H1 (cell line): ENCODE results near the gene ARHGAP1. TPM values are rescaled to one million over a fixed set of nuclear protein-coding genes. Genes with fewer than 3 reads are reported as not detected.
"Not testable (repeated sequence)": the region's sequence is repeated elsewhere in the genome, so short reads cannot be mapped to it uniquely, and the experiment has no call there.

Experiments used
- CTCF ChIA-PET: fragments of 300-600 bp; sonication (Branson Sonifier 250); formaldehyde crosslinking; loops from one replicate; lab custom pipeline; 2021; ENCODE audit not compliant: partially characterized antibody; lab: Charles Lee
- POLR2A ChIA-PET: fragments of 300-600 bp; sonication (Branson Sonifier 250); formaldehyde crosslinking; loops from one replicate; lab custom pipeline; 2021; ENCODE audit warnings: inconsistent platforms; ENCODE audit not compliant: partially characterized antibody; lab: Charles Lee
- DNase-seq, 2 experiments: peaks; one replicate each; pipeline versions ENCODE4 v3.0.0 to v3.0.0-alpha.2; 2010 to 2022; ENCODE audit warnings: low spot score in 2 of 2, low read depth in 1 of 2, mixed read lengths in 1 of 2
- FAIRE-seq: peaks from 2 replicates; lab custom pipeline; 2011; peaks lifted over from hg19 to GRCh38; lab: Jason Lieb, UNC
- H2AFZ ChIP-seq: 2 replicates; pipeline ENCODE4 v1.8.1; 2012; ENCODE audit warnings: low read length, inconsistent platforms
- H2AK5ac ChIP-seq: 2 replicates; pipeline ENCODE4 v1.6.1; 2013; ENCODE audit warnings: low read depth, low read length
- H2BK120ac ChIP-seq: replicated peaks from 2 replicates; pipeline ENCODE3; 2013; ENCODE audit warnings: low read depth, low read length, inconsistent platforms
- H2BK12ac ChIP-seq: 2 replicates; pipeline ENCODE4 v1.6.1; 2013; ENCODE audit warnings: low read depth, low read length
- H2BK15ac ChIP-seq: 2 replicates; pipeline ENCODE4 v1.6.1; 2013; ENCODE audit warnings: low read length
- H2BK20ac ChIP-seq: 2 replicates; pipeline ENCODE4 v1.6.1; 2013; ENCODE audit warnings: low read length
- H2BK5ac ChIP-seq: 2 replicates; pipeline ENCODE4 v1.6.1; 2013; ENCODE audit warnings: low read depth, low read length
- H3K14ac ChIP-seq: 2 replicates; pipeline ENCODE4 v1.6.1; 2013; ENCODE audit warnings: inconsistent platforms; ENCODE audit not compliant: insufficient read length
- H3K18ac ChIP-seq: 2 replicates; pipeline ENCODE4 v1.6.1; 2013; ENCODE audit warnings: low read length; ENCODE audit errors: extremely low read depth
- H3K23ac ChIP-seq: 2 replicates; pipeline ENCODE4 v1.6.1; 2013; ENCODE audit warnings: inconsistent platforms; ENCODE audit not compliant: insufficient read length
- H3K23me2 ChIP-seq: 2 replicates; pipeline ENCODE4 v1.6.1; 2013; ENCODE audit warnings: low read depth, low read length
- H3K27ac ChIP-seq: 2 replicates; pipeline ENCODE4 v1.6.1; 2011; ENCODE audit warnings: low read depth, low read length, inconsistent platforms
- H3K27me3 ChIP-seq, 4 experiments: replicated peaks in 1 of 4; 1 replicate in 1 of 4; 2 replicates in 3 of 4; pipeline versions ENCODE4 v1.6.1 to v1.8.1; 2011 to 2013; ENCODE audit warnings: low read length in 3 of 4, mild to moderate bottlenecking in 3 of 4, inconsistent platforms in 2 of 4, mixed read lengths in 2 of 4, moderate library complexity in 1 of 4; ENCODE audit not compliant: control insufficient read depth in 3 of 4, insufficient read depth in 3 of 4; ENCODE audit errors: extremely low read depth in 1 of 4
- H3K36me3 ChIP-seq, 4 experiments: 2 replicates each; pipeline versions ENCODE4 v1.6.1 to v1.8.1; 2011 to 2013; ENCODE audit warnings: mild to moderate bottlenecking in 4 of 4, low read length in 3 of 4, moderate library complexity in 2 of 4, control low read depth in 1 of 4, inconsistent platforms in 1 of 4; ENCODE audit not compliant: insufficient read depth in 4 of 4, control insufficient read depth in 2 of 4
- H3K4ac ChIP-seq: replicated peaks from 2 replicates; pipeline ENCODE3; 2013; ENCODE audit warnings: low read length, low read depth, mixed read lengths, inconsistent platforms; ENCODE audit not compliant: insufficient read length
- H3K4me1 ChIP-seq, 4 experiments: replicated peaks in 1 of 4; 1 replicate in 1 of 4; 2 replicates in 3 of 4; pipeline versions ENCODE4 v1.6.1 to v1.8.1; 2011 to 2013; ENCODE audit warnings: low read length in 3 of 4, inconsistent platforms in 2 of 4, mixed read lengths in 1 of 4; ENCODE audit not compliant: insufficient read depth in 4 of 4, control insufficient read depth in 3 of 4
- H3K4me2 ChIP-seq, 2 experiments: 2 replicates each; pipeline versions ENCODE4 v1.6.1 to v1.8.1; 2011 to 2013; ENCODE audit warnings: low read depth in 2 of 2, low read length in 2 of 2, control low read depth in 1 of 2, inconsistent platforms in 1 of 2, mild to moderate bottlenecking in 1 of 2; ENCODE audit not compliant: insufficient read depth in 1 of 2
- H3K4me3 ChIP-seq, 4 experiments: fragments of 200-600, 300-600 bp in 1 of 4; sonication (generic), shearing (Covaris generic), sonication (Bioruptor Twin) in 1 of 4; 2 replicates each; pipeline versions ENCODE4 v1.5.1 to v1.8.1; 2011 to 2016; ENCODE audit warnings: low read length in 4 of 4, low read depth in 3 of 4, control low read depth in 2 of 4, inconsistent platforms in 2 of 4, mild to moderate bottlenecking in 2 of 4, mixed read lengths in 1 of 4, moderate library complexity in 1 of 4; ENCODE audit not compliant: insufficient read depth in 2 of 4; ENCODE audit errors: extremely low read depth in 1 of 4
- H3K56ac ChIP-seq: replicated peaks from 2 replicates; pipeline ENCODE3; 2013; ENCODE audit warnings: low read depth, mild to moderate bottlenecking, mixed read lengths, low read length, inconsistent platforms; ENCODE audit not compliant: insufficient read length
- H3K79me1 ChIP-seq: 2 replicates; pipeline ENCODE4 v1.6.1; 2013; ENCODE audit warnings: low read depth, low read length, control low read depth
- H3K79me2 ChIP-seq, 2 experiments: 2 replicates each; pipeline versions ENCODE4 v1.6.1 to v1.8.1; 2012 to 2013; ENCODE audit warnings: low read length in 2 of 2, mild to moderate bottlenecking in 2 of 2, inconsistent platforms in 1 of 2; ENCODE audit not compliant: insufficient read depth in 2 of 2, control insufficient read depth in 1 of 2
- H3K9ac ChIP-seq, 4 experiments: replicated peaks in 1 of 4; 1 replicate in 1 of 4; 2 replicates in 3 of 4; pipeline versions ENCODE4 v1.6.1 to v1.8.1; 2011 to 2013; ENCODE audit warnings: low read depth in 3 of 4, low read length in 3 of 4, control low read depth in 2 of 4, mild to moderate bottlenecking in 2 of 4, moderate library complexity in 2 of 4, inconsistent platforms in 1 of 4; ENCODE audit errors: extremely low read depth in 1 of 4
- H3K9me3 ChIP-seq, 2 experiments: 2 replicates each; pipeline versions ENCODE4 v1.6.1 to v1.8.1; 2012 to 2013; ENCODE audit warnings: mild to moderate bottlenecking in 2 of 2, moderate library complexity in 2 of 2, control low read depth in 1 of 2, inconsistent platforms in 1 of 2, low read depth in 1 of 2, low read length in 1 of 2, mixed read lengths in 1 of 2; ENCODE audit not compliant: insufficient read depth in 2 of 2
- H4K20me1 ChIP-seq, 2 experiments: replicated peaks in 1 of 2; 2 replicates each; pipeline versions ENCODE3 to v1.8.1; 2011 to 2013; ENCODE audit warnings: inconsistent platforms in 2 of 2, low read length in 2 of 2, mild to moderate bottlenecking in 1 of 2; ENCODE audit not compliant: insufficient read depth in 2 of 2, control insufficient read depth in 1 of 2
- H4K5ac ChIP-seq: 2 replicates; pipeline ENCODE4 v1.6.1; 2013; ENCODE audit warnings: low read length, low read depth, mixed read lengths, inconsistent platforms; ENCODE audit not compliant: insufficient read length
- H4K8ac ChIP-seq: 2 replicates; pipeline ENCODE4 v1.8.0; 2013; ENCODE audit warnings: mild to moderate bottlenecking, moderate library complexity, low read length, inconsistent platforms; ENCODE audit not compliant: insufficient read depth; ENCODE audit errors: extremely low read depth
- H4K91ac ChIP-seq: replicated peaks from 2 replicates; pipeline ENCODE3; 2013; ENCODE audit warnings: low read length, mixed read lengths, inconsistent platforms; ENCODE audit not compliant: insufficient read length
- CREB1 ChIP-seq: IDR thresholded peaks from 2 replicates; pipeline ENCODE4 v1.6.1; 2012; ENCODE audit warnings: inconsistent platforms
- NANOG ChIP-seq: IDR thresholded peaks from 2 replicates; pipeline ENCODE4 v1.6.1; 2011; ENCODE audit warnings: low read length, low read depth, mild to moderate bottlenecking, inconsistent platforms; ENCODE audit not compliant: insufficient read depth, poor library complexity, severe bottlenecking
- NRF1 ChIP-seq: IDR thresholded peaks from 2 replicates; pipeline ENCODE4 v1.6.1; 2011; ENCODE audit warnings: mild to moderate bottlenecking, low read depth, low read length, improper control_type of control experiment
- POLR2A ChIP-seq, 2 experiments: IDR thresholded peaks; 1 replicate in 1 of 2; 2 replicates in 1 of 2; pipeline ENCODE4 v1.6.1; 2011; ENCODE audit warnings: low read depth in 2 of 2, low read length in 2 of 2, mild to moderate bottlenecking in 2 of 2; ENCODE audit errors: control extremely low read depth in 1 of 2
- SP2 ChIP-seq: IDR thresholded peaks from 2 replicates; pipeline ENCODE4 v1.6.1; 2012; ENCODE audit warnings: mild to moderate bottlenecking, low read length, inconsistent platforms
- TBP ChIP-seq: IDR thresholded peaks from 2 replicates; pipeline ENCODE4 v1.6.1; 2011; ENCODE audit warnings: low read depth, low read length, improper control_type of control experiment
- TCF12 ChIP-seq: IDR thresholded peaks from 2 replicates; pipeline ENCODE4 v1.6.1; 2011; ENCODE audit warnings: low read depth, mild to moderate bottlenecking, low read length
- ZNF274 ChIP-seq: IDR thresholded peaks from 2 replicates; pipeline ENCODE4 v1.7.0; 2012; ENCODE audit warnings: low read length, borderline replicate concordance; ENCODE audit errors: extremely low read depth
- WGBS, 2 experiments: shearing (Covaris generic) in 1 of 2; methylation state at CpG; one replicate each; pipeline versions ENCODE4 v1.1.6 to v1.1.7; 2013 to 2015; ENCODE audit warnings: low lambda C conversion rate in 2 of 2, mixed read lengths in 2 of 2, inconsistent platforms in 1 of 2, low coverage in 1 of 2, missing lambda C conversion rate in 1 of 2; ENCODE audit not compliant: insufficient replicate concordance in 2 of 2, insufficient coverage in 1 of 2, insufficient read length in 1 of 2; ENCODE audit errors: extremely low coverage in 1 of 2, missing lambda C conversion rate in 1 of 2; 5-methylcytosine and 5-hydroxymethylcytosine counted together
- polyA plus RNA-seq, 7 experiments: library from polyadenylated mRNA; depleted of rRNA in 3 of 7; stranded (reverse) in 5 of 7; unstranded in 2 of 7; fragments of >200 nt in 5 of 7; fragments of 200-250 nt in 2 of 7; gene quantifications; 1 replicate in 5 of 7; 2 replicates in 1 of 7; 4 replicates in 1 of 7; pipeline versions ENCODE4 v1.2.1 to v1.2.3, GENCODE V29; 2011 to 2013; ENCODE audit warnings: missing spikeins in 2 of 7, mixed read lengths in 2 of 7
- total RNA-seq: library from RNA; stranded (reverse); fragmentation: NEBNext Ultra II Directional; extraction: Animal tissue kit (Norgen Biotek cat#: 25700); gene quantifications from 2 replicates; pipeline ENCODE4 v1.2.1, GENCODE V29; 2021

ARHGAP1 gene
- total and polyA plus RNA-seq, 2 of the 8 experiments (the other 6 are each of a cell fraction or from before 2014, with no cell fraction given): 28.6 to 58.8 TPM

DNA sequence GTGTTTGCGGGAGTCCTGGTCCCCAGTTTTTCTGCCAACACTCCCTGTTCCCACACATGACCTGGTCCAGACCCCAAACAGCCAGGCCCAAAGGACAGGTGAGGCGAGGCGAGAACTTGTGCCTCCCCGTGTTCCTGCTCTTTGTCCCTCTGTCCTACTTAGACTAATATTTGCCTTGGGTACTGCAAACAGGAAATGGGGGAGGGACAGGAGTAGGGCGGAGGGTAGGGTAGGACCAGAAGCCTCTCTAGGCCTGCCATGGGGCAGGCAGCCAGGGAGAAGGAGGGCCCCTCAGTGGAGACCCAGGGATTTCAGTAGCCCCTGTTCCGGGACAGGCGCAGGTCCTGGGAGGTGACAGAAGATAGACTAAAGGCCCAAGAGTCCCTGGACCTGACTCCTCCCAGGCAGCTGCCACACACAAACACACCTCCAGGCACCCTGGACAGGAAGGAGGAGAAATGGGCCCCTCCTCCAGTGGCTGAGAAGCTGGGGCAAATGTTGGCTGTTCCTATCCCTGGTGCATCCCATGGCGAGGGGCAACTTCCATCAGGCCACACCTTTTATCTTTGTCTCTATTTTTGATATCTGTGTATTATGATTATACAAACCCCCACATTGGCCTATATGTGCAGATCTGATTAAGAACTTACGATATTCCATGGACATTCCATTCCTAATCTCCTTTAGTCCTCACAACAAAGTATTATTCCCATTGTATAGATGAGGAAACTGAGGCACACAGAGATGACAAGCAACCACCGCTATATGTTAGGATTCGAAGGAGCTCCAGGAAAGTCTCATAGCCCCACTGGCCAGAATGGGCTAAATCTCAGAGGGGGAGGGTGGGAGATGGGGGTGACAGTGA lies 18.0 kb upstream of the ARHGAP1 start (continued):
- no peak for TF ChIP-seq NANOG
- TF ChIP-seq SP2: no peak
- TF ChIP-seq CREB1: no peak
- TF ChIP-seq ZNF274: no peak
- no peak for TF ChIP-seq TBP
- TF ChIP-seq NRF1: no peak
- TF ChIP-seq TCF12: no peak
- TF ChIP-seq POLR2A (IDR thresholded peaks at IDR 0.05; ENCODE audit: control extremely low read depth in 1 of 2, low read depth in 2 of 2, low read length in 2 of 2): no peak

DNA sequence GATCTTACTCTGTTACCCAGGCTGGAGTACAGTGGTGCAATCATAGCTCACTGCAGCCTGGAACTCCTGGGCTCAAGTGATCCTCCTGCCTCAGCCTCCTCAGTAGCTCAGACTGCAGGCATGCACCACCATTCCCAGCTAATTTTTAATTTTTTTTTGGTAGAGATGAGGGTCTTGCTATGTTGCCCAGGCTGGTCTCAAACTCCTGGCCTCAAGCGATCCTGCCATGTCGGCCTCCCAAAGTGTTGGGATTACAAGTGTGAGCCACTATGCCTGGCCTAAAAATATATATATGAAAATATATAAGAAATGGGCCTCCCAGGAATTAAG lies 17.4 kb upstream of the ARHGAP1 start:
- CTCF ChIA-PET: interaction anchor here (0.6 kb wide), 1 partner anchor 99 kb away, joined by 3 read pairs; no protein-coding TSS in a partner anchor
- H3K23me2 ChIP-seq, H3K27me3 ChIP-seq: not testable (repeated sequence)

More for the DNA sequence above, 17.4 kb upstream of the ARHGAP1 start:
- not testable (repeated sequence) for H4K5ac ChIP-seq, H3K79me2 ChIP-seq, H2BK120ac ChIP-seq, H2AFZ ChIP-seq, H2BK12ac ChIP-seq, H3K36me3 ChIP-seq, H4K20me1 ChIP-seq, H4K91ac ChIP-seq, H2BK5ac ChIP-seq, H3K4me2 ChIP-seq, H3K79me1 ChIP-seq, H3K23ac ChIP-seq, H3K4me3 ChIP-seq, H3K9ac ChIP-seq, H3K18ac ChIP-seq, H3K4me1 ChIP-seq, H3K4ac ChIP-seq, H3K14ac ChIP-seq, DNase-seq, H3K9me3 ChIP-seq, H4K8ac ChIP-seq, FAIRE-seq, H2BK20ac ChIP-seq, H3K56ac ChIP-seq, H3K27ac ChIP-seq, H2BK15ac ChIP-seq, H2AK5ac ChIP-seq
- WGBS, 2 experiments: 92% methylated on average over 2 of the region's 2 CpGs; no CpG with 5 or more reads in 1 of the 2 experiments
- POLR2A ChIA-PET: interaction anchor here (1.5 kb wide), 1 partner anchor 17 kb away, joined by 3 read pairs; the partner anchor contains the start of gene ZNF408
